Subcutaneous adipose tissue (tissue), 4 donors: ENCODE measurements around the gene ARHGAP10. TPM values are rescaled to one million over a fixed set of nuclear protein-coding genes. Genes with fewer than 3 reads are reported as not detected.

ENCODE experiments used
- total RNA-seq, 4 donors: library from RNA; depleted of rRNA; stranded (reverse); fragments of >200 nt; gene quantifications; one replicate each; pipeline ENCODE4 v1.1.0, GENCODE V29; 2016
- TF ChIP-seq, protein P1 (sequence below): fragments of 450-650 bp; IDR thresholded peaks from one replicate; pipeline ENCODE4 v1.5.1; 2016; ENCODE audit warnings: low read depth, mild to moderate bottlenecking, control low read depth, antibody characterized with exemption, moderate library complexity

ARHGAP10 gene
- total RNA-seq, 4 donors from 2014 or later: 77.1 to 129 (median 98.1) TPM

DNA sequence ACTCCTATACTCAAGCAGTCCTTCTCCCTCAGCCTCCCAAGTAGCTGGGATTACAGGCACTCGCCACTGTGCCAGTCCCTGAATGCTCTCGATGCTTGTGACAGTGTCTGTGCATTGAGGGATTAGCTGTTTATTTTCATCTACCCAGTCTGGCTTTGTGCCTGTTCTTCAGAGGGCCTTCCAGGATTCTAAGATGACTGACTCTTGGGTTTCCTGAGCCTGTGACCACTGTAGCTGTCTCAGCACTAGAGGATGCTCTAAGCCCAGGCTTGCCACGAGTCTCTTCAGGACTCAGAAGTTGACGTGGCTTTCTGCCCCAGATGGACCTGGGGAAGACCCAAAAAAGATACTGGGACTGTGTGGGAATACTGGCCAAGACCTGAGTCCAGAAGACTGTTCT is 201.4 kb downstream of the ARHGAP10 start:
- TF ChIP-seq, protein P1, sequence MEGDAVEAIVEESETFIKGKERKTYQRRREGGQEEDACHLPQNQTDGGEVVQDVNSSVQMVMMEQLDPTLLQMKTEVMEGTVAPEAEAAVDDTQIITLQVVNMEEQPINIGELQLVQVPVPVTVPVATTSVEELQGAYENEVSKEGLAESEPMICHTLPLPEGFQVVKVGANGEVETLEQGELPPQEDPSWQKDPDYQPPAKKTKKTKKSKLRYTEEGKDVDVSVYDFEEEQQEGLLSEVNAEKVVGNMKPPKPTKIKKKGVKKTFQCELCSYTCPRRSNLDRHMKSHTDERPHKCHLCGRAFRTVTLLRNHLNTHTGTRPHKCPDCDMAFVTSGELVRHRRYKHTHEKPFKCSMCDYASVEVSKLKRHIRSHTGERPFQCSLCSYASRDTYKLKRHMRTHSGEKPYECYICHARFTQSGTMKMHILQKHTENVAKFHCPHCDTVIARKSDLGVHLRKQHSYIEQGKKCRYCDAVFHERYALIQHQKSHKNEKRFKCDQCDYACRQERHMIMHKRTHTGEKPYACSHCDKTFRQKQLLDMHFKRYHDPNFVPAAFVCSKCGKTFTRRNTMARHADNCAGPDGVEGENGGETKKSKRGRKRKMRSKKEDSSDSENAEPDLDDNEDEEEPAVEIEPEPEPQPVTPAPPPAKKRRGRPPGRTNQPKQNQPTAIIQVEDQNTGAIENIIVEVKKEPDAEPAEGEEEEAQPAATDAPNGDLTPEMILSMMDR: no peak

DNA sequence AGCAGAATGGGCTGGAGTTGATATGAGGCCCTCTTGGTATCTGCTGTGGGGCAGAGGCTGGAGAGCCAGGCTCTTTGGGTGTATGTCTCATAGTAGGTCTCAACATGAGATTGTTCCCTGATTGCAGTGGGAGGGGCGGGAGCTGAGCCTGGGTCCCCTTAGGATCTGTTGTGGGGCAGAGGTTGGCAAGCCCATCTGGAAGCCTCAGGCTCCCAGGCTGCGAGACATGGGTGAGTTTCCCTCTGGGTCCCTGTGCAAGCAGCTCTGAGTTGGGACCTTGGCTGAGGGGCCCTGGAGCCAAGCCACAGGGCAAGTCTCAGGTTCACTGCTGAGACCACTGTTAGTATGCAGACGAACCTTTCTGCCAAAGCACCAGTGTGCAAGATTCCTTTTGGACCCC is 201.9 kb downstream of the ARHGAP10 start:
- TF ChIP-seq, protein P1: no peak

DNA sequence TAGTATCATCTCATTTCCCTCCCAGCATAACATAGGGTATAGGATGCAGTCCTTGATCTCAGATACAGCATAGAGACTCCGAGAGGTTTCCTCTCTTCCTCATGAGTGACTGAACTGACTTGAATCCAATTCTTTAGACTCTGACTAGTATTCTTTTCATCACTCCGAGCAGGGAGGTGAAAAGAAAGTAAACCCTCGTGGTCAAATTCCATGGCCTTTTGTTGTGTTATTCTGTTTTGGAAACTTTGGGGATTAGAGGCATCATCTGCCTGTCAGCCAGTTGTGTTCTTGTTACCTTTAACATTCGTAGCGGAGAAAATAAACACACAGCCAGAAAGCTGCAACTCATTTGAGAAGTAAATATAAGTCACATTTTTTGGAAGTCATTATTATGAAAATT is 206.6 kb downstream of the ARHGAP10 start:
- TF ChIP-seq, protein P1: no peak

DNA sequence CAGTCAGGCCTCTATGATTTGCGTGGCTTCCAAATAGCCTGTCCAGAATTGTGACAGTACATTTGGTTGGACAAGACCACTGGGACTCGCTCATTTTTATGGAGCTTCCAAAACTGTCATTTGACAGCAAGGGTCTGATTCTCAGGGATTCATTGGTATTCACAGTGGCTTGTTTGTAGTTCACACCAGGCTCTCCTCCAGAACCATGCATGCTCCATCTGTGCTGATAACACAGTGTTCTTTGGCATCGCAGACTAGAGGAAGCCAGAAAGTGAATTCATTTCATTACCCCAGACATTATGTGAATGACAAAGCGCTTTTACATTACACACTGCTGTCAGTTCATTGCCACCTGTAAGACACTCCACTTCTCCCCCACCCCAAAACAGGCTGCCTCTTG is 208.3 kb downstream of the ARHGAP10 start:
- TF ChIP-seq, protein P1: no peak

DNA sequence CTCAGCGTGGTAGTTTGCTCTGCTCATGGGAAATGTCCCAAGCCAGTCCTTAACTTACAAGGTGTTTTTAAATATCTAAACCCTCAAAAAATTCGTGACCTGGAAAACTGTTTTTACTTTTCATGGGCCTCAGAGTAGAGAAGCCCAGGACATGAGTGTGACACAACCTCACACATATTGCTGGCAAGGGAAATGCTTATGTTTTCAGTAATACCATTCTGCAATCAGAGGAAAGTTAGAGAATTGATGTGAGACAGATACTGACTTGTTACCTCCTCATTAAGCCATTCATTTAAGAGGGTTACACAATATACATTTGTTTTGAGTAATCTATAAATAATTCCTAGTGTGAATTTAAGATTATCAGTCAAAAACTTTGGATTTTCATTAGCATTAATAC is 209.5 kb downstream of the ARHGAP10 start:
- TF ChIP-seq, protein P1: no peak

DNA sequence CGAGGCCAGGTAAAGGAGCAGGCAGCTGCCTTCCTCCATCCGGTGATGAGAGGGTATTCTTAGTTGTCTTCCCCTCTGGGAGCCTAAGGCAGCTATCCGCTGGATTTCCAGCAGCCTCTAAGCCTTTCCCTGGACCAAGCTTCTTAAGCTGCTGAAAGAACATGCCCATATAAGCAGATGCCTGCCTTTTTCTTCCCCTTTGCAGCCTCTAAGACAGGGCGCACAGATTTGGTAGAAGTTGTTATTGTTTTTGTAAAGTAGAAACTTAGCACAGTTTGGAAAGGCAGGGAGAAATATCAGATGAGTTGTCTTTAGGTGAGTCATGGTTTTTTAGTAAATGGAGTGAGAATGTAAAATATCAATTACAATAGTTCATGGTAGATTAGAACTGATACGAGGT is 210.8 kb downstream of the ARHGAP10 start:
- TF ChIP-seq, protein P1: no peak

DNA sequence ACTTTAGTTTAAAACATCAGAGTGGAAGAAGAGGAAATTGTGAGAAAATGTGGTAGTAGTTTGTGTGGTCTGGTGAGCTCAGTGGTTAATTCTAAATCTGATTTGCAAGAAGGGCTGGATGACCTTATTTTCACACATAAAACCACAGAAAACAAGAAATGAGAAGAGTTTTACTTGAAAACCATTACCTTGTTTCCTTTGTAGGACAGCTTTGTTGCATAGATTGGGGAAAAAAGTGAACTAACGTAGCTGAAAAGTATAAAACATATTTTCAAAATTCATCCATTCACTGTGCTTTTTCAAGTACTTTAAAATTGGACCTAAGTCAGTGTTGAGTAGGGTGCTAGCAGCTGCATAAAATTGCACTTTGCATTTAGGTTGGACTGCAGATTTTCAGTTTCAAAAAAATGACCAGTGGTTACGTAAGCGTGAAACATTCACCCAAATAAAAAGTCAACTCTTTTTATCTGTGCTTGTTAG is 211.3 kb downstream of the ARHGAP10 start:
- TF ChIP-seq, protein P1: no peak
